ENCODE data around the gene EML6.

DNA sequence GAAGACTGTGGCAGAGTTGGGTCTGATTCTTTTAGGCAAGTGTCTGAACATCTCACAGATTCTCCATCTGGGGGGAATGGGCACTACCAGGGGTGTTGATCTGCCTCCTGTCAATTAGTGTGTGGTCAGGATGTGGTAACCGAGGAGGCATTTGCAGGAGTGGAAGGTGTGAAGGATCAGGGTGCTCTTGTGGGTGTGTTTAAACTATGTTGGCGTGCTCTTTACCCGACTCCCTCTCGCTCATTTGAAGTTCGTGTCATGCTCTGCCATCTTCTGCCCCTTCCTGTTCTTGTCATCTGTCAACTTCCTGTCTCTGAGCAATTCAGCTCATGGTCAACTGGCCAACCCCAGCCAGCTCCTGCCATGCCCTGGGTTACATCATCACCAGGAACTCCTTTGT, 218.9 kb downstream of the EML6 start:
- TF ChIP-seq, protein P1, sequence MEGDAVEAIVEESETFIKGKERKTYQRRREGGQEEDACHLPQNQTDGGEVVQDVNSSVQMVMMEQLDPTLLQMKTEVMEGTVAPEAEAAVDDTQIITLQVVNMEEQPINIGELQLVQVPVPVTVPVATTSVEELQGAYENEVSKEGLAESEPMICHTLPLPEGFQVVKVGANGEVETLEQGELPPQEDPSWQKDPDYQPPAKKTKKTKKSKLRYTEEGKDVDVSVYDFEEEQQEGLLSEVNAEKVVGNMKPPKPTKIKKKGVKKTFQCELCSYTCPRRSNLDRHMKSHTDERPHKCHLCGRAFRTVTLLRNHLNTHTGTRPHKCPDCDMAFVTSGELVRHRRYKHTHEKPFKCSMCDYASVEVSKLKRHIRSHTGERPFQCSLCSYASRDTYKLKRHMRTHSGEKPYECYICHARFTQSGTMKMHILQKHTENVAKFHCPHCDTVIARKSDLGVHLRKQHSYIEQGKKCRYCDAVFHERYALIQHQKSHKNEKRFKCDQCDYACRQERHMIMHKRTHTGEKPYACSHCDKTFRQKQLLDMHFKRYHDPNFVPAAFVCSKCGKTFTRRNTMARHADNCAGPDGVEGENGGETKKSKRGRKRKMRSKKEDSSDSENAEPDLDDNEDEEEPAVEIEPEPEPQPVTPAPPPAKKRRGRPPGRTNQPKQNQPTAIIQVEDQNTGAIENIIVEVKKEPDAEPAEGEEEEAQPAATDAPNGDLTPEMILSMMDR (IDR thresholded peaks at IDR 0.05), result no peak
- TF ChIP-seq POLR2A (IDR thresholded peaks at IDR 0.05), result no peak

Data from gastroesophageal sphincter (tissue), 3 donors.